Activated naive CD4-positive, alpha-beta T cell treated with anti-CD3 and anti-CD28 coated beads, Interleukin-2, amount 10 ng/mL, durations not matched to agents 7 days and 5 days (primary cell): ENCODE data around the gene FBL.
"Not testable (repeated sequence)": the region's sequence is repeated elsewhere in the genome, so short reads cannot be mapped to it uniquely, and the experiment has no call there.

Source experiments
- CTCF ChIA-PET: fragments of 350-600 bp; sonication (Branson Sonifier 250); formaldehyde crosslinking; loops from one replicate; lab custom pipeline; 2021; ENCODE audit warnings: antibody characterized with exemption; lab: Charles Lee
- DNase-seq: peaks from one replicate; pipeline ENCODE4 v3.0.0-alpha.2; 2020
- H3K27ac Mint-ChIP-seq: one replicate; pipeline ENCODE4 v1.8.0; 2021; ENCODE audit warnings: mild to moderate bottlenecking, moderate library complexity, mixed read lengths
- H3K27me3 Mint-ChIP-seq: one replicate; pipeline ENCODE4 v1.8.0; 2021; ENCODE audit warnings: mild to moderate bottlenecking, mixed read lengths
- H3K36me3 Mint-ChIP-seq: one replicate; pipeline ENCODE4 v1.8.0; 2021; ENCODE audit warnings: mixed read lengths
- H3K4me1 Mint-ChIP-seq: one replicate; pipeline ENCODE4 v1.8.0; 2021; ENCODE audit warnings: mixed read lengths
- H3K4me3 Mint-ChIP-seq: one replicate; pipeline ENCODE4 v1.8.0; 2021; ENCODE audit warnings: mild to moderate bottlenecking, moderate library complexity, mixed read lengths
- H3K9me3 Mint-ChIP-seq: one replicate; pipeline ENCODE4 v1.8.0; 2021; ENCODE audit warnings: mixed read lengths

FBL gene

GRCh38 chr19:39881495-39882110 lies 35.4 kb upstream of the FBL start:
- H3K4me1 Mint-ChIP-seq, H3K36me3 Mint-ChIP-seq, H3K4me3 Mint-ChIP-seq, H3K27ac Mint-ChIP-seq, H3K9me3 Mint-ChIP-seq, H3K27me3 Mint-ChIP-seq, CTCF ChIA-PET: not testable (repeated sequence)
- DNase-seq = peak; percentile 61

- DNase-seq, CTCF ChIA-PET, H3K27ac Mint-ChIP-seq, H3K4me1 Mint-ChIP-seq, H3K36me3 Mint-ChIP-seq, H3K9me3 Mint-ChIP-seq, H3K4me3 Mint-ChIP-seq, H3K27me3 Mint-ChIP-seq: not testable (repeated sequence)
Observed at GRCh38 chr19:39880241-39880640, 34.1 kb upstream of the FBL start.

GRCh38 chr19:39879796-39880195 lies 33.6 kb upstream of the FBL start:
- H3K27ac Mint-ChIP-seq, H3K27me3 Mint-ChIP-seq, H3K4me1 Mint-ChIP-seq, H3K9me3 Mint-ChIP-seq, CTCF ChIA-PET, DNase-seq, H3K36me3 Mint-ChIP-seq, H3K4me3 Mint-ChIP-seq: not testable (repeated sequence)

- not testable (repeated sequence) for H3K36me3 Mint-ChIP-seq, H3K4me1 Mint-ChIP-seq, H3K27me3 Mint-ChIP-seq, H3K4me3 Mint-ChIP-seq, H3K27ac Mint-ChIP-seq, DNase-seq, H3K9me3 Mint-ChIP-seq
- CTCF ChIA-PET = interaction anchor here (0.8 to 1.2 kb wide), 2 partner anchors 12 to 91 kb away, joined by 4 to 5 read pairs; no protein-coding TSS in a partner anchor
Observed at GRCh38 chr19:39878866-39879265, 32.7 kb upstream of the FBL start.

- Mint-ChIP-seq H3K27me3 (no peaks in the 10 kb centered on the region), H3K36me3 (no peaks in the 10 kb centered on the region), H3K4me1 (peaks cover 3% of the 10 kb centered on the region), H3K9me3 (no peaks in the 10 kb centered on the region), H3K27ac (no peak overlapping the region), H3K4me3 (no peak overlapping the region)
- no peak for DNase-seq
- CTCF ChIA-PET = interaction anchor here (0.8 to 1.2 kb wide), 2 partner anchors 12 to 92 kb away, joined by 4 to 5 read pairs; no protein-coding TSS in a partner anchor
Observed at GRCh38 chr19:39878398-39878797, 32.2 kb upstream of the FBL start.

GRCh38 chr19:39877982-39878381 lies 31.8 kb upstream of the FBL start:
- H3K4me3 Mint-ChIP-seq, H3K27ac Mint-ChIP-seq, H3K36me3 Mint-ChIP-seq, H3K4me1 Mint-ChIP-seq, H3K9me3 Mint-ChIP-seq, H3K27me3 Mint-ChIP-seq, DNase-seq, CTCF ChIA-PET: not testable (repeated sequence)

- H3K4me3 Mint-ChIP-seq, H3K27me3 Mint-ChIP-seq, H3K36me3 Mint-ChIP-seq, H3K4me1 Mint-ChIP-seq, H3K27ac Mint-ChIP-seq, CTCF ChIA-PET, H3K9me3 Mint-ChIP-seq: not testable (repeated sequence)
- DNase-seq = peak; percentile 34
Observed at GRCh38 chr19:39877488-39877887, 31.3 kb upstream of the FBL start.

GRCh38 chr19:39876486-39876885 lies 30.3 kb upstream of the FBL start:
- DNase-seq, H3K4me1 Mint-ChIP-seq, H3K9me3 Mint-ChIP-seq, H3K4me3 Mint-ChIP-seq, H3K36me3 Mint-ChIP-seq, H3K27ac Mint-ChIP-seq, CTCF ChIA-PET, H3K27me3 Mint-ChIP-seq: not testable (repeated sequence)

GRCh38 chr19:39875401-39875864 lies 29.3 kb upstream of the FBL start:
- H3K9me3 Mint-ChIP-seq, H3K27ac Mint-ChIP-seq, CTCF ChIA-PET, H3K4me3 Mint-ChIP-seq, DNase-seq, H3K27me3 Mint-ChIP-seq, H3K36me3 Mint-ChIP-seq, H3K4me1 Mint-ChIP-seq: not testable (repeated sequence)

- Mint-ChIP-seq H3K27me3 (no peaks in the 10 kb centered on the region), H3K36me3 (no peaks in the 10 kb centered on the region), H3K4me3 (no peak overlapping the region), H3K9me3 (no peaks in the 10 kb centered on the region), H3K27ac (no peak overlapping the region), H3K4me1 (no peaks in the 10 kb centered on the region)
- no peak for DNase-seq
- CTCF ChIA-PET = no interaction called here
Observed at GRCh38 chr19:39874404-39874803, 28.2 kb upstream of the FBL start.

- no peaks in the 10 kb centered on the region for H3K27me3 Mint-ChIP-seq
- H3K4me3 Mint-ChIP-seq = no peak overlapping the region
- DNase-seq = no peak
- H3K9me3 Mint-ChIP-seq = no peaks in the 10 kb centered on the region
- no peak overlapping the region for H3K27ac Mint-ChIP-seq
- CTCF ChIA-PET = no interaction called here
- H3K4me1 Mint-ChIP-seq = no peaks in the 10 kb centered on the region
- H3K36me3 Mint-ChIP-seq = no peaks in the 10 kb centered on the region
Observed at GRCh38 chr19:39873385-39873784, 27.2 kb upstream of the FBL start.

GRCh38 chr19:39871886-39872866 lies 26.0 kb upstream of the FBL start:
- no peak for DNase-seq
- H3K27me3 Mint-ChIP-seq = no peaks in the 10 kb centered on the region
- H3K4me3 Mint-ChIP-seq = no peak overlapping the region
- H3K27ac Mint-ChIP-seq = peak overlapping the region; percentile 30
- no peaks in the 10 kb centered on the region for H3K36me3 Mint-ChIP-seq
- H3K4me1 Mint-ChIP-seq = no peaks in the 10 kb centered on the region
- CTCF ChIA-PET = no interaction called here
- no peaks in the 10 kb centered on the region for H3K9me3 Mint-ChIP-seq

- Mint-ChIP-seq H3K4me3 (no peak overlapping the region), H3K9me3 (no peaks in the 10 kb centered on the region), H3K27me3 (no peaks in the 10 kb centered on the region), H3K36me3 (no peaks in the 10 kb centered on the region), H3K27ac (peak overlapping the region; percentile 30), H3K4me1 (no peaks in the 10 kb centered on the region)
- no peak for DNase-seq
- CTCF ChIA-PET = no interaction called here
Observed at GRCh38 chr19:39871362-39871761, 25.2 kb upstream of the FBL start.

GRCh38 chr19:39870171-39870971 lies 24.2 kb upstream of the FBL start:
- H3K4me3 Mint-ChIP-seq = no peak overlapping the region
- CTCF ChIA-PET = no interaction called here
- no peaks in the 10 kb centered on the region for H3K9me3 Mint-ChIP-seq
- DNase-seq = no peak
- no peaks in the 10 kb centered on the region for H3K36me3 Mint-ChIP-seq
- no peaks in the 10 kb centered on the region for H3K27me3 Mint-ChIP-seq
- no peak overlapping the region for H3K27ac Mint-ChIP-seq
- H3K4me1 Mint-ChIP-seq = no peaks in the 10 kb centered on the region
